IPS-20b (cell line): ENCODE measurements around the gene TMEM126A.

Experiments
- H3K27ac ChIP-seq: one replicate; pipeline ENCODE4 v1.5.1; 2013; ENCODE audit warnings: low read length
- H3K27me3 ChIP-seq: 2 replicates; pipeline ENCODE4 v1.6.1; 2013; ENCODE audit warnings: mild to moderate bottlenecking, low read length, inconsistent platforms; ENCODE audit not compliant: insufficient read depth
- H3K36me3 ChIP-seq: 2 replicates; pipeline ENCODE4 v1.6.1; 2013; ENCODE audit warnings: low read depth, mild to moderate bottlenecking, inconsistent platforms, low read length, moderate library complexity; ENCODE audit not compliant: insufficient read depth
- H3K4me1 ChIP-seq: 2 replicates; pipeline ENCODE4 v1.6.1; 2013; ENCODE audit warnings: mild to moderate bottlenecking, control low read depth, inconsistent platforms, low read length, moderate library complexity; ENCODE audit not compliant: insufficient read depth
- H3K4me3 ChIP-seq: 2 replicates; pipeline ENCODE4 v1.5.1; 2013; ENCODE audit warnings: mild to moderate bottlenecking, low read length, inconsistent platforms
- H3K9ac ChIP-seq: 2 replicates; pipeline ENCODE4 v1.6.1; 2013; ENCODE audit warnings: low read depth, mild to moderate bottlenecking, inconsistent platforms, low read length, moderate library complexity
- H3K9me3 ChIP-seq: 2 replicates; pipeline ENCODE4 v1.6.1; 2013; ENCODE audit warnings: mild to moderate bottlenecking, low read depth, low read length, inconsistent platforms; ENCODE audit not compliant: insufficient read depth

TMEM126A gene

GRCh38 chr11:85704967-85705366 lies 57.2 kb downstream of the TMEM126A start:
- no peak overlapping the region for H3K9ac ChIP-seq
- H3K36me3 ChIP-seq: no peaks in the 10 kb centered on the region
- H3K27me3 ChIP-seq: no peaks in the 10 kb centered on the region
- no peak overlapping the region for H3K27ac ChIP-seq
- no peak overlapping the region for H3K4me3 ChIP-seq
- H3K4me1 ChIP-seq: no peaks in the 10 kb centered on the region
- H3K9me3 ChIP-seq: no peaks in the 10 kb centered on the region

GRCh38 chr11:85705800-85706199 lies 58.0 kb downstream of the TMEM126A start:
- no peak overlapping the region for H3K27ac ChIP-seq
- H3K9me3 ChIP-seq: no peaks in the 10 kb centered on the region

More at GRCh38 chr11:85705800-85706199, 58.0 kb downstream of the TMEM126A start:
- Histone ChIP-seq H3K4me1 (no peaks in the 10 kb centered on the region), H3K27me3 (no peaks in the 10 kb centered on the region), H3K4me3 (no peak overlapping the region), H3K9ac (no peak overlapping the region), H3K36me3 (no peaks in the 10 kb centered on the region)
